LNCAP (cell line): ENCODE data around the gene STIM2.

Experiments used
- TF ChIP-seq, protein P1 (sequence below): fragments of 450-650 bp; IDR thresholded peaks from 2 replicates; pipeline ENCODE4 v1.5.1; 2017; ENCODE audit warnings: mild to moderate bottlenecking

Gene STIM2

DNA sequence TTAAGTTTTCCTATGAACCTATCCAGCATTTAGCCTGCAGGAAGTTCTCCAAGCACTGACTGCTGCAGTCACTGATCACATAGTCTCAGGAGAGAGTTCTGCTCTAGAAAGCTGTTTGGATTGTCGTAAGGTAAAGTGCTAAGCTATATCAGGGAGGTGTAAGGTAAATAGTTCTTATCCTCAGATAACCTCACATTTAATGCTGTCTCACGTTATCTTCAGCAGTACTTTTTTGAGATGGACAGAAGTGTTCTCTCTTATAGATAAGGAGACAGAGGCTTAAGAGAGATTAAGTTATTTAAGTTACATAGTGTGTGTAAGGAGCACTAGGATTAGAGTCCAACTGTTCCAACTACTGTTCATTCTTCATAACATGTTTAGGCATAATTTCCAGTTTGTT lies 77.9 kb downstream of the STIM2 start:
- TF ChIP-seq, protein P1, sequence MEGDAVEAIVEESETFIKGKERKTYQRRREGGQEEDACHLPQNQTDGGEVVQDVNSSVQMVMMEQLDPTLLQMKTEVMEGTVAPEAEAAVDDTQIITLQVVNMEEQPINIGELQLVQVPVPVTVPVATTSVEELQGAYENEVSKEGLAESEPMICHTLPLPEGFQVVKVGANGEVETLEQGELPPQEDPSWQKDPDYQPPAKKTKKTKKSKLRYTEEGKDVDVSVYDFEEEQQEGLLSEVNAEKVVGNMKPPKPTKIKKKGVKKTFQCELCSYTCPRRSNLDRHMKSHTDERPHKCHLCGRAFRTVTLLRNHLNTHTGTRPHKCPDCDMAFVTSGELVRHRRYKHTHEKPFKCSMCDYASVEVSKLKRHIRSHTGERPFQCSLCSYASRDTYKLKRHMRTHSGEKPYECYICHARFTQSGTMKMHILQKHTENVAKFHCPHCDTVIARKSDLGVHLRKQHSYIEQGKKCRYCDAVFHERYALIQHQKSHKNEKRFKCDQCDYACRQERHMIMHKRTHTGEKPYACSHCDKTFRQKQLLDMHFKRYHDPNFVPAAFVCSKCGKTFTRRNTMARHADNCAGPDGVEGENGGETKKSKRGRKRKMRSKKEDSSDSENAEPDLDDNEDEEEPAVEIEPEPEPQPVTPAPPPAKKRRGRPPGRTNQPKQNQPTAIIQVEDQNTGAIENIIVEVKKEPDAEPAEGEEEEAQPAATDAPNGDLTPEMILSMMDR: no peak

GRCh38 chr4:26941951-26942350 lies 81.3 kb downstream of the STIM2 start:
- TF ChIP-seq, protein P1: no peak

GRCh38 chr4:26942871-26943270 lies 82.2 kb downstream of the STIM2 start:
- TF ChIP-seq, protein P1: no peak

GRCh38 chr4:26943391-26943790 lies 82.8 kb downstream of the STIM2 start:
- TF ChIP-seq, protein P1: no peak

GRCh38 chr4:26945794-26946193 lies 85.2 kb downstream of the STIM2 start:
- TF ChIP-seq, protein P1: no peak; the same call in 1 of the 2 replicates

GRCh38 chr4:26947318-26947717 lies 86.7 kb downstream of the STIM2 start:
- TF ChIP-seq, protein P1: no peak

DNA sequence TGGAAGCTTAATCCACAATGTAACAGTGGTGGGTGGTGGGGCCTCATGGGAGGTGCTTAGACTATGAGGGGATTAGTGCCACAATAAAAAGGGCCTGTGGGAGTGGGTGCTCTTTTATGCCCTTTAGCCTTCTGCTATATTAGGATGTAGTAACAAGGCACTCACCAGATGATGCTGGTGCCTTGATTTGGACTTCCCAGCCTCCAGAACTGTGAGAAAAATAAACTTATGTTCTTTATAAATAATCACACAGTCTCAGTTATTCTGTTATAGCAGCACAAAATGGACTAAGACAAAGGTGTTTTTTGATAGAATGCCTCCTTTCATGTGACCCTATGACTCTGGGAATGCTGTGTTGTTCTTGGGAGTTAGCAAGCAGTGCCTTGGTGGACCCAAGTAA lies 89.8 kb downstream of the STIM2 start:
- TF ChIP-seq, protein P1: no peak

DNA sequence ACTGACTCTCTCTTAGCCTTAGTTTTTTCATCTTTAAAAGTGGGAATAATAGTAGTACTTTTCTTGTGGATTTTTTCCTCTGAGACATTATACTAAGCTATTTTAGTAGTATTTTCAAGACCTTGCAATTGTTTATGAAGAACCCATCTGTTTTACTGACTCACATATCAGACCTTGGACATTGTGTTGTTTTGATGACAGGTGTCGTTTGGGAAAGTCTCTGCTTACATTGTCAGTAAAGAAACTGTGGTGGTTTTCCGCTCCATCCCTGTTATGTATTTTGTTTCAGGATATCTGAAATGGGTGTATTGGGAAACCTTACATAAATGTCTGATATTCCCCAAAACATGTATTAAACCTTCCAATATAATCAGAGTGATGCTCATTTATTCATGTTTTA lies 92.2 kb downstream of the STIM2 start:
- TF ChIP-seq, protein P1: no peak
